NCI-H69 (cell line): ENCODE data around the gene FAM240B.

ENCODE experiments used
- DNase-seq: peaks from one replicate; lab custom pipeline; 2025; lab: John Stamatoyannopoulos, UW

FAM240B gene

GRCh38 chr9:38699337-38699736 is 20.6 kb downstream of the FAM240B start:
- DNase-seq: peak; percentile 23

DNA sequence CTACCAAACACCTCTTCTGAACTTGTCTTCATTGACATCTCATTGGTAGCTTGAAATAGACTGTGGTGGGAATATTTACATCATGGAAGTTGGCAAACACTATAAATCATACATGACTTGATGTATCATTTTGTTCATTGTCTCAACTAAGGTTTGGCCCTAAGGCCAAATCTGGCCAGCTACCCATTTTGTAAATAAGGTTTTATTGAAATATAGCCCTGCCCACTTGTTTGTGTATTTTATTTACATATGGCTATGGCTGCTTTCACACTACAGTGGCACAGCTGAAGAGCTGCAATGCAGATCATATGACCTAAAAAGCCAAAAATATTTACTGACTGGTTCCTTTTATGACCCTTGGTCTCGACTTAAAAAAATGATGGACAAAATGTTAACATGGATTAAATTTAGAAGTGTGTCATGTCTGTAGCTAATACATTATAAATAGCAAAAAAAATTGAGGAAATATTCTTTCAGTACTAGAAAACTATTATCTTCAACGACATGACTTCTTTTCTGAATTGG is 22.1 kb downstream of the FAM240B start:
- peak; percentile 90 for DNase-seq

GRCh38 chr9:38696999-38697398 is 22.9 kb downstream of the FAM240B start:
- no peak for DNase-seq

- DNase-seq: peak; percentile 12
Measured at GRCh38 chr9:38694676-38695075, 25.3 kb downstream of the FAM240B start.

GRCh38 chr9:38692707-38693106 is 27.2 kb downstream of the FAM240B start:
- no peak for DNase-seq

GRCh38 chr9:38690574-38690973 is 29.4 kb downstream of the FAM240B start:
- DNase-seq: peak; percentile 34

- peak; percentile 98 for DNase-seq
Measured at GRCh38 chr9:38689678-38690077, 30.3 kb downstream of the FAM240B start.

DNA sequence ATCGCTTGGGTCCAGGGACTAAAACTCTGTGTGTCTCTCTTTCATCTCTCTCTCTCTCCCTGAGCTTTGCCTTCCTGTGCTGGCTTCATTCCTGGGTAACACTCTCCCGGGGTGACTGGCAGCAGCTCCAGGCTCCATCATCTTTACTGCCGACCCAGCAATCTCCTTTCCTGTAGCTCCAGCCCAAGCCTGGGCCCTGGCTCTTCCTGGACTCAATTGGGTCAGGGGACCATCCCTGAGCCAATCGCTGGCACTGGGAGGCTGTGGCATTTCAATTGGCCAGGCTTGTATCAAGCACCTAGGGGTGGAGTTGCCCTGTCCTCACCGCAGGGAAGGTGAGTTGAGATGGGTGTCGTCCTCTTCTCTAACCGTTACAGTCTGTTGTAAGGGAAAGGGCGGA is 31.9 kb downstream of the FAM240B start:
- peak; percentile 29 for DNase-seq

GRCh38 chr9:38687389-38687842 is 32.5 kb downstream of the FAM240B start:
- DNase-seq: no peak

DNA sequence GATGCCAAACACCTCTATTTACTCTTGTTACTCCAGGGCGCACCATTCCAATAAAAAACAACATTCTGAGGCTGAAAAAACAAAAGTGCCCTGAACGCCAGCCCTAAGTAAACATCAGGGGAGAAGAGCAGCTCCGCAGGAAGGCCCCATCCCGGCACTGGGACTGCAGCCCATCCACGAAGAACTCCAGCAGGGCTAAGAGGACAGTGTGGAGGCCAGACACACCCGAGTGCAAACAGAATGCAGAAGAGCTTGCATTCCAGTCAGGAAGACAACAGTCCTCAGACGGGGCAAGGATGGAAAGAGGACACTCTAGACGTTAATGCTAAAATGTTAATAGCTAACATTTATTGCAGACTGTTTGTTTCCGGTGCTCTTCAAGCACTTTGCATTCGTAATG is 33.0 kb downstream of the FAM240B start:
- peak; percentile 65 for DNase-seq

DNA sequence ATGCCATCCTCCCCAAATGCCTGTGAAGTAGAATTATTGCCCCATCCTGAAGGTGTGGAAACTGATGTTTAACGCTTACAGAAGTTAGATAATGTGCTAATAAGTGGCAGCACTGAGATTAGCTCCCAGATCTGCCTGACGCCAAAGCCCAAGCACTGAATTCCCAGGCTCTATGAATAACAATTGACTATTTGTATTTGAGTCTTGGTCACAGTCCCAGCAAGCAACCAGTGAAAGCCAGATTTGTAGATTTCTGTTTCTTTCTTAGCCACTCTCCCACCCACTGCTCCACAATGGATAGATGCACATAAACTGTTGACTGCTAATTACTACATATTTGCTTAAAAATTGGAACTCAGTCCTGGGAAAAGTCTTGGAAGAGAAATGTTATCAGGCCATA is 34.4 kb downstream of the FAM240B start:
- DNase-seq: no peak

- DNase-seq: no peak
Measured at GRCh38 chr9:38683336-38683735, 36.6 kb downstream of the FAM240B start.

DNA sequence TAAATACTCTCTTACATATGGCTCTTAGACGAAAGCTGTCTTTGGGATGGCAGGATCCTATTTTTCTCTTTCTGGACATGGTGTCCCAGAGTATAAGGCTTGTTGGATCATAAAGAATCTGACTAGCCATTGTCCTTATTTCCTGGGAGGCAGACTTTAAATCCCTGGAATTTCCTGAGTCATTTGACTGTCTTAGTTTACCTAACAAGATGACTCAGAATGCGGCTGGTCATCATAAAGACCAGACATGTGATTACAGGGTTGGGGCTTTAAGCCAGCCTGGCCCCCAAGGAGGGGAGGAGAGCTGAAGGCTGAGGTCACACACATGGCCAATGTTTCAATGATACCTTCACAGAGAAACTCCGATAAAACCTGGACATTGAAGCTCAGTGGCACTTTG is 37.2 kb downstream of the FAM240B start:
- peak; percentile 88 for DNase-seq

GRCh38 chr9:38681747-38682227 is 38.1 kb downstream of the FAM240B start:
- DNase-seq: peak; percentile 58

DNA sequence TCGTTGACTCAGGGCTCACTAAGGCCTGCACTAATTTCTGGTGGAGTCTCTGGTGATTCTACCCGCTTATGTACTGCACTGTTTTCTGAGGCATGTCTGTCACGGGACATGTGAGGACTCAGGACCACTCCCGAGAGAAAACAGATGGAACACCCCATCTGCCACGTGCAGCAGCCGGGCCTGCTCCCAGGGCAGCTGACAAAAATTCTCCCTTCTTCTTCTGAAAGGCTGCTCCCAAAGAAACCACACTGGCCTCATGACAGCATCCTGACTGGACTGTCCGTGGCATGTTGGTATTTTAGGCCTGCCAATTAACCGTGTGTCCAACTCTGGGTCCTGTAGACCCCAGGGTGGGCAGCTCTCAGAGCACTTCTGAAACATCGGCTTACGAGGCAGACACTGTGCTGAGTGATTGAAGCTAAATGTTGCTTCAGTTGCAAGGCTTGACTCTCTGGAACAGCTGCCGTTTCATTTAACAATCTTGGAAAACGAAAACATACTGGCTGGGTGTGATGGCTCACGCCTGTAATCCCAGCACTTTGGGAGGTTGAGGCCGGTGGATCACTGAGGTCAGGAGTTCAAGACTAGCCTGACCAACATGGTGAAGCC is 39.0 kb downstream of the FAM240B start:
- DNase-seq: peak; percentile 42

DNA sequence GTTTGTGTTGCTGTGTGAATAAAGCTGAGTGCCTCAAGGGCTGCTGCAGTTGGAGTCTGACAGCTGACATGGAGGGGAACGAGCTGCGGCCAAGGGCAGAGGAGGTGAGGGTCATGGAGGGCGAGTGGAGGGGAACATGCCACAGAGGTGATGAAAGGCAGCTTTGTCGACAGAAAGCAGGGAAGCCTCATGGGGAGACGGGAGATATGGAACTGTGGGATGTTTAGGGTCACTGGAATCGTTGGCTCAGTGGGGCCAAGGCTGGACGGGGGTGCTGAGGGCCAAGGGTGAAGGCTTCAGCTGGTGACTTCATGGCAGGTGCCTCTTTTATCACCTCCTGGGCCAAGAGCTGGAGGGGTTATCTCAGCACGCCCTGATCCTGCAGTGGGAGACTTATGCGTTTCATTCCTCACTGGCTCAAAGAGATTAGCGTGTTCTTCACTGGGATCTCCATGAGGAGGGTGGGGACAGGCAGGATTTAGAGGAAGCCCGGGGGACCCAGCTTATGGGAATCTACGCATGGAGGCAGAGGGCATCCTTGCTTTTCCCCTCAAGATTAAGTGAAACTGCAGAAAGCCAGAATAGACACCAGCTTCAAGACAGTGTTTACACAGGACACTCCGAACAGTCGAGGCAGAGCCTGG is 42.2 kb downstream of the FAM240B start:
- DNase-seq: no peak

GRCh38 chr9:38675831-38676230 is 44.1 kb downstream of the FAM240B start:
- no peak for DNase-seq

- DNase-seq: no peak
Measured at GRCh38 chr9:38675211-38675610, 44.7 kb downstream of the FAM240B start.

DNA sequence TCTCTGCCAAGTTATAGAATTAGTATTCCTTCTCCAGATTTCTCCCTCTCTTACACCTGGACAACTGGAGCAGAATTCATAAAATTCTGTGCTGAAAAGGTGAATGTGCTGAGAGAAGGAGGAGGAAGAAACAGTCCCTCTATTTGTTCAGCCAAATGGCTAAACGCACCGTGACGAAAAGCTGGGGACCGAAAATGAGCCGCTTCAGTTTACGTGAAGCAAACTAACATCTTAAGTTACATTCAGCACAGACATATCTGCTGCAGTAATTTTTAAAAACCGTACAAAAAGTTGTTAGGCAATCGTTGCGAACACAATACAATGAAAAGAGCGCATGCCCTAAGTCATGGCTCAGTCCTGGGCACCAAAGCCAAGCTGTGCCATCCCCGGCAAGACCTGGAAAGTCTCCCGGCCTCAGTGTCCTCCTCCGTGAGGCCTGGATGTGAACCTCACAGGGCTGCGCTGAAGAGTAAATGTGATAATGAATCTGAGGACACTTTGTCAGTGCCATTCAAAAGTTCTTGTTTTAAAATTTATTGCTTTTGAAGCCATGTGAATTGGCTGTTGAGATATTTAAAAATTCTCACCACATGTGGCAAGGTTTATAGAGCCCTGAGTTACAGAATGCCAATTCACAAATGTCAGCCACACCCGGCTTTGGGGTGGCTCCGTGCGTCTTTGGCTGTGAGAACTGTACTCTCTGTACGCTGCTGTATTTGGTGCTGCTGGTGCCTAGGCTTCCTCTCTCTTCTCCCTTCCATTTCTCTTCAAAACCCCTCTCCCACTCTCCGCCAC is 46.3 kb downstream of the FAM240B start:
- no peak for DNase-seq

DNA sequence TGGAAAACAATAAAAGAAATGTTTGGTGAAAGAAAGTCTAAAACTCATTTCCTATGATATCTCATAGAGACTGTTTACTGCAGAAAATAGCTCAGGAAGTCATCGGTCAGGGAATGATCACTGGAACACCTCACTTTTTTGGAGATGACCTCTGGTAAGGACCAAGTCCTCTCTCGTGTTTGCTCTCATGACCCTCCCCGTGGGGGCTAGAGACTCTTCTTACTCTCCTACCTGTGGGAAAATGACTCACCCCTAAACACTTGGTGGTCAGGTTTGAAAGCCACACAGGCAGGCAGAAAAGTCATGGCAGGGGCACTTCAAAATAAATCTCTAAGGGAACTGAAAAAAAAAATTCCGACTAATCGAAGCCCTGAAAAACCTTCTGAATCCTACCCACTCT is 48.2 kb downstream of the FAM240B start:
- DNase-seq: peak; percentile 66

DNA sequence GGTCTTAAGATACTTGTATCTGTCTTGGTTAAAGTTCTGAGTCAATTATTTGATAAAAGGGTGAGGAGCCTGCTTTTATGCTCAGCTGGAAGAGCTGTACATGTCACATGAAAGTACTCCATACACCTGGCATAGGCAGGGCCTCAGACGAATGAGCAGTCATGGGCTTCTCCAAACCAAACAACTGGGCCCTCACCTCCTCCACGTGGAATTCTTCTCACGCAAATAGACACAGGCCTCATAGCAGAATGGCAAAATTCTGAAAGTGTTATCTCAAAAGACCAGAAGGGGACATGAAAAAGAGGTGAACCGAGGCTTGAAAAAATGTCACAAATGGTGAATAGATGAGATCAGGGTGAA is 48.6 kb downstream of the FAM240B start:
- peak; percentile 51 for DNase-seq

DNA sequence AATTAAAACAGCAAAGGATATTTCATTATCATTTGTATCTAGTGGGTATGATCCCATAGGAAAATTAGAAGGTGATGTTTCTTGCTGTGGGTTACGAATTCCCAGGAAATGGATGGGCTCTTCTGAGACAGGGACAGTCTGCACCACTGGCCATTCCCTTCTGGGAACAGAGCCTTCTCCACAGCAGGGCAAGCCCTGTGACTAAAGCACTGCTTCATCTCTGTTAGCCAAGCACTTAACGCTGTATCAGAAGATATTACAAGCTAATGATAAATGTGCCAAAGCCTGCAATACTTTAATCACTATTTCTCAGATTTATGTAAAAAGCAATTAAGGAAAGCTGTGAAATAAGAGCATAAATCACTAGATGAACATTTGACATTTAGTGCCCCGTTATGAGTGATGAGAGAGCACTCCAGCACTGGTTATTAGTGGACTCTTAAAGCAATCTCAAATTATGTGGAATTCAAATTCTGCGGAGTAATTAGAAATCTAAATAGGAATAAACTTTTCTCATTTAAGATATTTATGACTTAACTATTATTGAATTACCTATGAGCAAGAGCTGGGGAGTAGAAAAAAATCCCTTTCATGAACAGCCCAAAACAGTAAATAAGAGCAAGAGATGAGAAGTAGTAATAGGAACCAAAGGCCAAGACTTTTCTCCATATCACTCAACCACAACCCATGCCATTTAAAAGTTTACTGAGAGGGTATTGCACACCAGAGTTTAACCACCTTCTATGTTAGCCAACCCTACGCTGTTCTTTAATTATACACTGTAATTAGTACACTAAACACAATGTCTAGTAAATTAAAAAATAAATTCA is 49.2 kb downstream of the FAM240B start:
- DNase-seq: peak; percentile 41
